Measurements from ENCODE around the gene TNFRSF1A. TPM values are rescaled to one million over a fixed set of nuclear protein-coding genes. Genes with fewer than 3 reads are reported as not detected.

Gene TNFRSF1A
- total RNA-seq, 1 donor from 2014 or later = 90.5 TPM

- no peak for DNase-seq (ENCODE audit: low spot score)
Measured at GRCh38 chr12:6323995-6324711, 17.7 kb downstream of the TNFRSF1A start.

- peak; percentile 85 for DNase-seq (ENCODE audit: low spot score)
Measured at GRCh38 chr12:6323340-6323994, 18.4 kb downstream of the TNFRSF1A start.

DNA sequence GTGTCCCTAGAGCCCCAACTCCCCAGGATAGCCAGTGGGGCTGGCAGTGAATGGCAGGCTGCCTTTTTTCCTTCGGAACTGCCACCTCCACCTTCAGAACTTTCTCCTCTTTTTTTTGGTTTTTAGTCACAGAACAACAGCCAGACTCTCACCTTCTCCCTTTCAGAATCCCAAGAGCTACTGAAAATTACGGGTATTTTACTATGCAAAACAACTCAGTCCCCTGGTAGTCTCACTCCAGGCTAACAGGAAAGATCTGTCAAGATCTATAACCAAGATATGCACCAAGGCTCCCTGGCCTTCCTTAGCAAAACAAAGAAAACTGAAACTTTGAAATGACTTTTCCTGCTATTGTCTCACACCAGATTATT is 18.9 kb downstream of the TNFRSF1A start:
- DNase-seq (ENCODE audit: low spot score) = no peak

GRCh38 chr12:6322352-6322751 is 19.5 kb downstream of the TNFRSF1A start:
- no peak for DNase-seq (ENCODE audit: low spot score)

- DNase-seq (ENCODE audit: low spot score) = no peak
Measured at GRCh38 chr12:6321905-6322304, 20.0 kb downstream of the TNFRSF1A start.

- no peak for DNase-seq (ENCODE audit: low spot score)
Measured at GRCh38 chr12:6319446-6319845, 22.4 kb downstream of the TNFRSF1A start.

DNA sequence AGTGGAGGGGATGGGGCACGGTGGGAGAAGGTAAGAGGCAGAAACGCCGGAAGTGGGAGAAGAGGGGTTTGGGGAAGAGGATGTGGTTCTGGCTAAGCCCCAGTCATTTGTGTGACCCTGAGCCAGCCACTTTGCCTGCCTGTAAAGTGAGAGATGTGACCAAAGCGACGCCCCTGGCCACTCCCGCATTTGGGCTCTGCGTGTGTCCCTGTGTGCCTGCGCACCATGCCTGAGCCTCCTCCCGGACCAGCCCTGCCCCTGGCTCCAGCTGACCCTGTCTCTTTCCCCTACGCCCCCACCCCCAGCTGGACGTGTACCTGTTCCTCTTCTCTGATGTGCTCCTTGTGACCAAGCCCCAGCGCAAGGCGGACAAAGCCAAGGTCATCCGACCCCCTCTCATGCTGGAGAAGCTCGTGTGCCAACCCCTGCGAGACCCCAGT is 23.4 kb downstream of the TNFRSF1A start:
- no peak for DNase-seq (ENCODE audit: low spot score)

DNA sequence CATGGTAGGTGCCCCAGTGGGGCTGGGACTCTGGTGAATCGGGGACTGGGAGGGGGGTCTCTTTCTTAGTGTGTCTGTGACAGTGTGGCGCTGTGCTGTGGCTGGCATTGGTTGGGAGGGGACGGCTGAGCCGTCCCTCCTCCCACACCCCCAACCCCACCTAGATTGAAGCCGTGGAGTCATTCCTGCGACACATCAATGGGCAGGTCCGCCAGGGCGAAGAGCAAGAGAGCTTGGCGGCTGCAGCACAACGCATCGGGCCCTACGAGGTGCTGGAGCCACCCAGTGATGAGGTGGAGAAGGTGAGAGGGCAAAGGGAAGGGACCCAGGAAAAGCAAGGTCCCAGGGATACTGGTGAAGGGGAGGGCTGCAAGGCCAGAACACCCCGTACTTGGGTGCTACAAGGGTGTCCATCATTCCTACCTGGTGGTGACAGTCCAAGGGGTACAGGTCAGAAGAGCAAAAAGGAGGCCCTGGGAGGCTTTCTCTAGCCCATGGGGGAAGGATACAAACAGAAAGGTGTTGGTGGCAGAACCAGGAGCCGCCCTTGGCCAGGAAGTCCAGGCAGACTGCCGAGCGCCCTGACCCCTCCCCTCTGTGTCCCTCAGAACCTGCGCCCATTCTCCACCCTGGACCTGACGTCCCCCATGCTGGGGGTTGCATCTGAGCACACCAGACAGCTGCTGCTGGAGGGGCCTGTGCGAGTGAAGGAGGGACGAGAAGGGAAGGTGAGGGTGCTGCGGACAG is 24.0 kb downstream of the TNFRSF1A start:
- DNase-seq (ENCODE audit: low spot score) = no peak

DNA sequence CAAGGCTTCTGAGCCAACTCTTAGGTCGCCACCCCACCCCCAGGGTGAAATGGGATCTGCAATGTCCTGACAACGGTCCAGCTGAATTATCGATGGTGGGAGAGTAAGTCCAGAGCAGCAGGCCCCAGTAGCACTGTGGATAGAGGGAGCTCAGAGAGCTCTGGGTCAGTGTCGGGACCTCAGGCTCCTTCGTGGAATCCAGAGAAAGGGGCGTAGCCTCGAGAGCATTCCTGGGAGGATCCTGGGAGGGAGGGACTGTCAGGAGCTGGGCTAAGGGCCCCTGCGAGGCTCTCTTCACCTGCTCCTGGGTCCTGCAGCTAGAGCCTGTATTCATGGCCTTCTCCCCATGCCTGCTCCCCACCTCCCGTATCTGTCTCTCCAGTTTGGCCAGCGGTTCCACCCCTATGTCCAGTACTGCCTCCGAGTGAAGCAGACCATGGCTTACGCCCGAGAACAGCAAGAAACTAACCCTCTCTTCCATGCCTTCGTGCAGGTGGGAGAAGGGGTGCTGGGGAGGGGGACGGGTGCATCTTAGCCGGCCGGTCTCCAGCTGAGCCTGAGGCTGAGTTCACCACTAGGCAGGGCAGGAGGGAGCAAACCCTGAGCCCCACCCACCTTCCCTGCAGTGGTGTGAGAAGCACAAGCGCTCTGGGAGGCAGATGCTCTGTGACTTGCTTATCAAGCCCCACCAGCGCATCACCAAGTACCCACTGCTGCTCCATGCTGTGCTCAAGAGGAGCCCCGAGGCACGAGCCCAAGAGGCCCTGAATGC is 24.8 kb downstream of the TNFRSF1A start:
- no peak for DNase-seq (ENCODE audit: low spot score)

- no peak for DNase-seq (ENCODE audit: low spot score)
Measured at GRCh38 chr12:6315704-6316597, 25.9 kb downstream of the TNFRSF1A start.

GRCh38 chr12:6315184-6315583 is 26.7 kb downstream of the TNFRSF1A start:
- DNase-seq (ENCODE audit: low spot score) = no peak

DNA sequence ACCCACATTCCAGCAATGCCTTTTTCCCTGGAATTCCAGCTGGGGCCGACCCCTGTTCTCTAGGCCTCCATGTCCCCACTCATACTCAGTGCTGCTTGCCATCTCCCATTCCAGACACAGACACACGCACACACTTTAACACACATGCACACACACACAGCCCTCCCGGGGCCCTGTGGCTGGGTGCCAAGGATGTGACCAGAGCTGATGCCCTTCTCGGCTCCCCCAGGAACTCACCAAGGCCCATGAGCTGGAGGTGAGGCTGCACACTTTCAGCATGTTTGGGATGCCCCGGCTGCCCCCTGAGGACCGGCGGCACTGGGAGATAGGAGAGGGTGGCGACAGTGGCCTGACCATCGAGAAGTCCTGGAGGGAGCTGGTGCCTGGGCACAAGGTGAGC is 27.1 kb downstream of the TNFRSF1A start:
- DNase-seq (ENCODE audit: low spot score) = no peak

DNA sequence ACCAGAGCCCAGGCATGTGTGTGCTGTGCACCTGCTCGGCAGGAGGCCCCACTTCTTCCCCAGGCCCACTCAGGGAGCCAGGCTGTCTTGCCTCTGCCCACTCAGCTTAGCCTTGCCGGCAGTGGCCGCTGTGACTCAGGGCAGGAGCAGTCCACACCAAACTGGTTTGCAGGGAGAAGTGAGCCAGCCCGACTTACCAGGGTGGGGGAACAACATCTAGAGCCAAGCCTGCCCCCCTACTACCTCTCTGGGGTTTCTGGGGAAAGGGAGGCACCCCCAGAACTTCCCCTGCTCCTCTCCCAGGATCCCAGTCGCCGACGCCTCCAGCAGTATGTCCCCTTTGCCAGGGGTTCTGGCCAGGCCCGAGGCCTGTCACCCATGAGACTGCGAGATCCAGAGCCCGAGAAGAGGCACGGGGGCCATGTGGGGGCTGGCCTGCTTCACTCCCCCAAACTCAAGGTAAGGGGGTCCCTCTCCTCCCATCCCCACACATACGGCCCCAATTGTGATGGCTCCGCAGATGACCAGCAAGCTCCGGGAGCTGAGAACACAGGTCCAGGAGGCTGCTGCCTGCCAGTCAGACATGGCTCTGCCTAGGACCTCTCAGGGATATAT is 28.4 kb downstream of the TNFRSF1A start:
- no peak for DNase-seq (ENCODE audit: low spot score)

- DNase-seq (ENCODE audit: low spot score) = no peak
Measured at GRCh38 chr12:6312529-6313325, 29.1 kb downstream of the TNFRSF1A start.

DNA sequence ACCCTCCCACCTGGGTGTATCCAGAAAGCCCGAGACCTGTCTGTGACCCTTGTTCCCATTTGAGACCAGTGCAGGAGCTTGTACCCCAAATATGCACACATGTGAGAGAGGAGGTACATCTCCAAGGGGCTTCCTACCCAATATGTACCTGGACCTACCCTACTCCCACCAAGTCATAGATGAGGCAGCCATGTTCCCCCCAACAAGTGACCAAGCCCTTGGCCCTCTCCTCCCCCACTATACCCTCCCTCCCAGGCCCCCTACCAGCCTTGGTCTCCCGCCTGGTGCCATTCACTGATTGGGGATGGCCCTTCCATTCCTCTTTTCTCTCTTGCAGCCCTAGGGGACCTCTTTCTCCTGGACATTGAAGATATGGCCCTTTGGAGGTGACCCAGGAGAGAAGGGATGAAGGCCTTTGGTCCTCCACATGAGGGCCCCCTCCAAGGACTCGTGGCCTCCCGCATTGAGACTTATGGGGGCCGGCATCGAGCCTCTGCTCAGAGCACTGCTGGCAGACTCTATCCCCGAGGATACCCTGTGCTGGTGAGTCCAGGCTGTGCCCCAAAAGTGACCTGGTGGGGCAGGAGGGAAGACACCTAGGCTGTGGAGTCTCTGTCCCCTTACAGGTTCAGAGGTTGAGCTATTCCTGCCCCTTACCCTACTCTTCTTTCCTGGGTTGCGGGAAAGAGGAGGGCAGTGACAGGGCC is 29.9 kb downstream of the TNFRSF1A start:
- no peak for DNase-seq (ENCODE audit: low spot score)

DNA sequence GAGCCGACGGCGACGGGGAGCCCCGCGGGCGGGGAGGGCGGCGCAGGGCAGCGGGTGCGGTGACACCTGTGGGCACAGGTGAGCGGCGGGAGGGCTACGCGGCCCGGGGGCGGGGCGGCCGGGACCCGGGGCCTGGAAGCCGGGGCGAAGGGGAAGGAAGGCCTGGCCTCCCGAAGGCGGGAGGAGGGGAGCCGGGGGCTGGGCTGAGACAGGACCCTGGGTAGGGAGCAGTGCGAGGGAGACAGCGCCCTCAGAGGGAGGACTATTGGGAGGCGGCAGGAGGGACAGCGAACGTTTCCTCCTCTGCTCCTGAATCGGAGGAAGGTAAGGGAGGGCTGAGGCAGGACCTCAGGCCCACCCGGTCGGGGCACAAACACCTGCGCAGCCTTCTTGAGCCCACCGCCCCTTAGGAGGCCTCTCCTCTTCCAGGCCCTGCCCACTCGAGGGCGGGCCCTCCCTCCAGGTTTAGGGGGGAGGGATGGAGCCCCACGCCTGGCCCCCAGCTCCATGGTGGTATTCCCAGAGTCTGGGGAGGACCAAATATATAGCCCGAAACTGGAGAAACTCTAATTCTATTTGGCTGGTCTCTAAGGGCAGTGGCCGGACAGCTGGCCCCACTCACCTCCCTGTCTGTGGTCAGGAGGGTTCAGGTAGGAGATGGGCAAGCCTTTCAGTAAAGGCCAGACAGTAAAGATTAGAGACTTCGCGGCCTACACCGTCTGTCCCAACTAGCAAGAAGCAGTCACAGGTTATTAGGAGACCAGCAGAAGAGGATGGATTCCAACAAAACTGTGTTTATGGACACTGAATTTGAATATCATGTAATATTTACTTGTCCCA is 30.9 kb downstream of the TNFRSF1A start:
- no peak for DNase-seq (ENCODE audit: low spot score)

DNA sequence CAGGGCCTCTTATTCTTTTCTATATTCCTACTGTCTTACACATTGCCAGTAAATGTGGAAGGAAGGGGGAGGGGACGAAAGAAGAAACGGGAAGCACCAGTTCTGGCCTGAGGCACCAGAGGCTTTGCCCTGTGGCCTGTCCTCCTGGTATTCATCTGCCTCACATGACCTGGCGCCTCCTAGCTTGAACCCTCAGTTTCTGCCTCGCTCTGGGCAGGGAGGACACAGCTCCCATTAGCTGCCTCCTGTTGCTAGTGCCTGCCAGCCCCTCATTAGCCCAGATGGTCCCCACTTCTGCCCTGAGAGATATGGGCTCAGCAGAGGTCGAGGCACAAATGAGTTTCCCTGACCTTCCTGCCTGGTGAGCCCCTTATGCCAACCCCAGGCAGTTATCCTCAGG is 34.3 kb downstream of the TNFRSF1A start:
- DNase-seq (ENCODE audit: low spot score) = no peak

- DNase-seq (ENCODE audit: low spot score) = no peak
Measured at GRCh38 chr12:6306599-6307220, 35.2 kb downstream of the TNFRSF1A start.
